Natural killer cell (primary cell): ENCODE measurements around the gene UBE2I. TPM values are rescaled to one million over a fixed set of nuclear protein-coding genes. Genes with fewer than 3 reads are reported as not detected.

Source experiments
- ATAC-seq, 3 donors: fragments of 150-1000 bp in 2 of 3; fragments of 200-7000 bp in 1 of 3; cut with Tn5 transposase; 1 replicate in 1 of 3; 2 replicates in 2 of 3; pipeline ENCODE4 v1.10.0; 2021; ENCODE audit warnings: mild to moderate bottlenecking in 2 of 3, moderate library complexity in 2 of 3
- DNase-seq, 2 donors: peaks; one replicate each; pipeline versions ENCODE4 v3.0.0 to v3.0.0-alpha.2; 2013 to 2021; ENCODE audit warnings: mixed read lengths in 1 of 2
- H3K27ac ChIP-seq: one replicate; pipeline ENCODE4 v1.5.1; 2013; ENCODE audit warnings: mild to moderate bottlenecking, low read length
- H3K27me3 ChIP-seq: one replicate; pipeline ENCODE4 v1.6.1; 2013; ENCODE audit warnings: low read length; ENCODE audit not compliant: control insufficient read depth, insufficient read depth
- H3K36me3 ChIP-seq: one replicate; pipeline ENCODE4 v1.6.1; 2013; ENCODE audit warnings: low read length; ENCODE audit not compliant: control insufficient read depth, insufficient read depth
- H3K4me1 ChIP-seq: one replicate; pipeline ENCODE4 v1.6.1; 2013; ENCODE audit warnings: low read length; ENCODE audit not compliant: control insufficient read depth, insufficient read depth
- H3K4me3 ChIP-seq: one replicate; pipeline ENCODE4 v1.5.1; 2013; ENCODE audit warnings: low read length
- H3K9me3 ChIP-seq: one replicate; pipeline ENCODE4 v1.6.1; 2013; ENCODE audit warnings: low read length; ENCODE audit not compliant: control insufficient read depth, insufficient read depth
- H3K27ac Mint-ChIP-seq, 2 donors: one replicate each; pipeline ENCODE4 v1.8.0; 2022; ENCODE audit warnings: mild to moderate bottlenecking in 2 of 2, mixed read lengths in 2 of 2, moderate library complexity in 1 of 2
- H3K27me3 Mint-ChIP-seq, 2 donors: one replicate each; pipeline ENCODE4 v1.8.0; 2022; ENCODE audit warnings: low read depth in 2 of 2, mixed read lengths in 2 of 2
- H3K36me3 Mint-ChIP-seq: one replicate; pipeline ENCODE4 v1.8.0; 2022; ENCODE audit warnings: mixed read lengths
- H3K4me1 Mint-ChIP-seq, 2 donors: one replicate each; pipeline ENCODE4 v1.8.0; 2022; ENCODE audit warnings: mixed read lengths in 2 of 2
- H3K4me3 Mint-ChIP-seq: one replicate; pipeline ENCODE4 v1.8.0; 2022; ENCODE audit warnings: mild to moderate bottlenecking, moderate library complexity, mixed read lengths
- H3K9me3 Mint-ChIP-seq, 2 donors: one replicate each; pipeline ENCODE4 v1.8.0; 2022; ENCODE audit warnings: mixed read lengths in 2 of 2
- WGBS: methylation state at CpG from one replicate; pipeline ENCODE4 v1.1.7; 2013; ENCODE audit warnings: missing lambda C conversion rate; ENCODE audit not compliant: insufficient coverage; 5-methylcytosine and 5-hydroxymethylcytosine counted together
- intact Hi-C: fragments of 100-400 bp; cut with micrococcal nuclease; formaldehyde crosslinking; loops from one replicate; pipeline ENCODE4 v1.14.2; 2022
- total RNA-seq, 4 donors: library from RNA; stranded (reverse); fragments of 120-200 nt in 1 of 4; gene quantifications; one replicate each; pipeline versions ENCODE4 v1.2.3 to v1.2.4, GENCODE V29; 2013 to 2022
- TF ChIP-seq, protein P1 (sequence below): fragments of 200-600 bp; IDR thresholded peaks from one replicate; pipeline ENCODE4 v1.8.0; 2022; ENCODE audit warnings: antibody characterized with exemption

Gene UBE2I
- total RNA-seq, 3 donors from 2014 or later (not counting 1 experiment from before 2014, with no cell fraction given), result 367 to 412 (median 383) TPM

DNA sequence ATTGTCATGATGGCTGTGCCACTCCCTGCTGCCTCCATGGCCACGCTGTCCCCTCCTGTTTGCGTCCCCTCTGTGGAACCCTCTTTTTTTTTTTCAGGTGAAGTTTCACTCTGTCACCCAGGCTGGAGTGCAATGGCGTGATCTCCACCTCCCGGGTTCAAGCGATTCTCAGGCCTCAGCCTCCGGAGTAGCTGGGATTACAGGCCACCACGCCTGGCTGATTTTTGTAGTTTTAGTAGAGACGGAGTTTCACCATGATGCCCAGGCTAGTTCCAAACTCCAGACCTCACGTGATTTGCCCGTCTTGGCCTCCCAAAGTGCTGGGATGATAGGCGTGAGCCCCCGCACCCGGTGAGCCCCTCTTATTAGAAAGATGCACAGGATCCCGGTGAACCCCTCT, 11.0 kb upstream of the UBE2I start:
- intact Hi-C loops, result no loop called here
- WGBS, result 96% methylated on average over 14 of the region's 14 CpGs
- Mint-ChIP-seq H3K4me1 (peaks cover 4 to 12% of the 10 kb centered on the region in 2 donors), H3K4me3 (no peak overlapping the region), H3K27me3 (peaks cover 18 to 19% of the 10 kb centered on the region in 2 donors), H3K9me3 (no peaks in the 10 kb centered on the region), H3K36me3 (no peaks in the 10 kb centered on the region), H3K27ac (no peak overlapping the region)
- H3K36me3 ChIP-seq, result no peaks in the 10 kb centered on the region
- TF ChIP-seq, protein P1, sequence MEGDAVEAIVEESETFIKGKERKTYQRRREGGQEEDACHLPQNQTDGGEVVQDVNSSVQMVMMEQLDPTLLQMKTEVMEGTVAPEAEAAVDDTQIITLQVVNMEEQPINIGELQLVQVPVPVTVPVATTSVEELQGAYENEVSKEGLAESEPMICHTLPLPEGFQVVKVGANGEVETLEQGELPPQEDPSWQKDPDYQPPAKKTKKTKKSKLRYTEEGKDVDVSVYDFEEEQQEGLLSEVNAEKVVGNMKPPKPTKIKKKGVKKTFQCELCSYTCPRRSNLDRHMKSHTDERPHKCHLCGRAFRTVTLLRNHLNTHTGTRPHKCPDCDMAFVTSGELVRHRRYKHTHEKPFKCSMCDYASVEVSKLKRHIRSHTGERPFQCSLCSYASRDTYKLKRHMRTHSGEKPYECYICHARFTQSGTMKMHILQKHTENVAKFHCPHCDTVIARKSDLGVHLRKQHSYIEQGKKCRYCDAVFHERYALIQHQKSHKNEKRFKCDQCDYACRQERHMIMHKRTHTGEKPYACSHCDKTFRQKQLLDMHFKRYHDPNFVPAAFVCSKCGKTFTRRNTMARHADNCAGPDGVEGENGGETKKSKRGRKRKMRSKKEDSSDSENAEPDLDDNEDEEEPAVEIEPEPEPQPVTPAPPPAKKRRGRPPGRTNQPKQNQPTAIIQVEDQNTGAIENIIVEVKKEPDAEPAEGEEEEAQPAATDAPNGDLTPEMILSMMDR, result no peak
- peaks cover 3% of the 10 kb centered on the region for H3K27me3 ChIP-seq
- DNase-seq (no peak), ATAC-seq (no peak)
- H3K4me3 ChIP-seq, result no peak overlapping the region
- peaks cover 11% of the 10 kb centered on the region for H3K4me1 ChIP-seq
- H3K27ac ChIP-seq, result no peak overlapping the region
- no peaks in the 10 kb centered on the region for H3K9me3 ChIP-seq

DNA sequence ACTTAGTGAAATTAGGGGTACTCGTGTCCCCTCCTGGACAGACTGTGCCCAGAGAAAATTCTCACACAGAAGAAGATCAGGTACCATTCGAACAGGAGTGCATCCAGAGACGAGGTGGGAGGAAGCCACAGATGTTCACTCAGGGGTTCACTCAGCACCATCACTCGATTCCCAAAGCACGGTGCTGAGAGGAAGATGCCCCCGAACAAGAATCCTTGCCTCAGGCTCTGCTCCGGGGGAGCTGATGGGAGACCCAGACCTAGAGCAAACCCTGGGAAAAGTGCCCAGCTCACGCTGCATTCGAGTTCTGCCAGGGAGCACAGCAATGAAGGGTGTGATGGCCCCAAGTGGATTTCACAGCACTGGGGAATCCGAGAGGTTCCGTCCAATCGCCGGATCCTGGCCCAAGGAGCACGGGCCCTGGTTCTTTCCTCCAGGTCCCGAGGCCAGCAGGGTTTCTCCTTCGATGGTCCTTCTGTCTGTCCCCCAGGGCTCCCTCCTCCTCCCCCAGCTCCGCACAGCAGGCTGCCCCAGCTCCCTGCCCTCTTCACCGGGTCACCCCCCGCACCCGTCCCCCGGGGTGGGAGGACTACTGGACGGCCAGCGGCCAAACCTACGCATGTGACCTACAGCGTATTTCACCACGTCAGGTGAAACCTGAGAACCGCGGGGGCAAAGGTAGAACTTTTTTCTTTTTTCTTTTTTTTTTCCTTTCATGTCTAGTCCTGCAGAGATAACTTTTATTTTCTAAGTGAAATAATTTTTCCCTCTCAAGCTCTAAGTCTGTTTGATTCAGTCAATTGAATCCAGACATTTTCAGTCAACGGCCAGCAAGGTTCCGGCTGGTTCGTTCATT, 10.2 kb upstream of the UBE2I start:
- no peak overlapping the region for H3K4me3 Mint-ChIP-seq
- Histone ChIP-seq H3K4me3 (no peak overlapping the region), H3K27me3 (peaks cover 3% of the 10 kb centered on the region), H3K9me3 (no peaks in the 10 kb centered on the region), H3K27ac (no peak overlapping the region), H3K36me3 (no peaks in the 10 kb centered on the region), H3K4me1 (peaks cover 19% of the 10 kb centered on the region)
- intact Hi-C loops, result no loop called here
- no peaks in the 10 kb centered on the region for H3K36me3 Mint-ChIP-seq
- WGBS, result 87% methylated on average over 31 of the region's 31 CpGs
- H3K27me3 Mint-ChIP-seq, result peaks cover 10 to 12% of the 10 kb centered on the region in 2 donors
- H3K4me1 Mint-ChIP-seq, result peaks cover 4 to 17% of the 10 kb centered on the region in 2 donors
- no peak for DNase-seq
- no peaks in the 10 kb centered on the region for H3K9me3 Mint-ChIP-seq
- TF ChIP-seq, protein P1, result no peak
- H3K27ac Mint-ChIP-seq, result no peak overlapping the region
- no peak for ATAC-seq

DNA sequence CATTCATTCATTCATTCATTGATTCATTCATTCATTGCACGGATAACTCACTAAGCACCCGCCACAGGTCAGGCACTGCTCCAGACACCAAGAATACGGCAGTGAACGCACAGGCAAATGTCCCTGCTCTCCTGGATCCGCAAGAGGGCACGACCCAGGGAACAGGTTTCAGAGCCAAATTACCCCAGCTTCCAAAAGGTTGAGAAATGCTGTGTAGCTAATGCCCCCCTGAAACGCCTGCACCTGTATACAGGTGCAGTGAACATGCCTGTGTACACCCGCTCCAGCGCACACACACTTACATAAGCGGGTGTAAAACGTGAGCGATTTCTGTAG, 9.6 kb upstream of the UBE2I start:
- no peak overlapping the region for H3K27ac ChIP-seq
- no peaks in the 10 kb centered on the region for H3K36me3 ChIP-seq
- TF ChIP-seq, protein P1, result no peak
- peaks cover 25% of the 10 kb centered on the region for H3K4me1 ChIP-seq
- no peaks in the 10 kb centered on the region for H3K9me3 ChIP-seq
- Mint-ChIP-seq H3K4me3 (no peak overlapping the region), H3K4me1 (peaks cover 4 to 20% of the 10 kb centered on the region in 2 donors), H3K27ac (no peak overlapping the region), H3K27me3 (peaks cover 6 to 9% of the 10 kb centered on the region in 2 donors), H3K36me3 (no peaks in the 10 kb centered on the region), H3K9me3 (no peaks in the 10 kb centered on the region)
- intact Hi-C loops, result loop anchor here (2.0 kb wide), 2 partner anchors 43 to 113 kb away; no protein-coding TSS in a partner anchor
- no peak for DNase-seq
- peaks cover 3% of the 10 kb centered on the region for H3K27me3 ChIP-seq
- WGBS, result 84% methylated on average over 12 of the region's 12 CpGs
- no peak for ATAC-seq
- H3K4me3 ChIP-seq, result no peak overlapping the region
